Activated CD8-positive, alpha-beta memory T cell treated with anti-CD3 and anti-CD28 coated beads, Interleukin-2, amount 10 ng/mL, durations not matched to agents 7 days and 5 days (primary cell): ENCODE data around the gene CYTH2. TPM values are rescaled to one million over a fixed set of nuclear protein-coding genes. Genes with fewer than 3 reads are reported as not detected.

ENCODE experiments used
- ATAC-seq: fragments of 150-1000 bp; cut with Tn5 transposase; one replicate; pipeline ENCODE4 v1.10.0; 2021; ENCODE audit warnings: moderate library complexity
- CTCF ChIA-PET: fragments of 350-600 bp; sonication (Branson Sonifier 250); formaldehyde crosslinking; loops from one replicate; lab custom pipeline; 2021; ENCODE audit warnings: antibody characterized with exemption; lab: Charles Lee
- DNase-seq: peaks from one replicate; pipeline ENCODE4 v3.0.0-alpha.2; 2020
- H3K27ac Mint-ChIP-seq: one replicate; pipeline ENCODE4 v1.8.0; 2021; ENCODE audit warnings: mild to moderate bottlenecking, mixed read lengths
- H3K27me3 Mint-ChIP-seq: one replicate; pipeline ENCODE4 v1.8.0; 2021; ENCODE audit warnings: mixed read lengths
- H3K36me3 Mint-ChIP-seq: one replicate; pipeline ENCODE4 v1.8.0; 2021; ENCODE audit warnings: mild to moderate bottlenecking, mixed read lengths
- H3K4me1 Mint-ChIP-seq: one replicate; pipeline ENCODE4 v1.8.0; 2021; ENCODE audit warnings: mixed read lengths
- H3K4me3 Mint-ChIP-seq: one replicate; pipeline ENCODE4 v1.8.0; 2021; ENCODE audit warnings: mild to moderate bottlenecking, moderate library complexity, mixed read lengths
- H3K9me3 Mint-ChIP-seq: one replicate; pipeline ENCODE4 v1.8.0; 2022; ENCODE audit warnings: low read depth, mixed read lengths
- total RNA-seq, 2 experiments: library from RNA; stranded (reverse); gene quantifications; one replicate each; pipeline ENCODE4 v1.2.3, GENCODE V29; 2021

The CYTH2 gene, protein sequence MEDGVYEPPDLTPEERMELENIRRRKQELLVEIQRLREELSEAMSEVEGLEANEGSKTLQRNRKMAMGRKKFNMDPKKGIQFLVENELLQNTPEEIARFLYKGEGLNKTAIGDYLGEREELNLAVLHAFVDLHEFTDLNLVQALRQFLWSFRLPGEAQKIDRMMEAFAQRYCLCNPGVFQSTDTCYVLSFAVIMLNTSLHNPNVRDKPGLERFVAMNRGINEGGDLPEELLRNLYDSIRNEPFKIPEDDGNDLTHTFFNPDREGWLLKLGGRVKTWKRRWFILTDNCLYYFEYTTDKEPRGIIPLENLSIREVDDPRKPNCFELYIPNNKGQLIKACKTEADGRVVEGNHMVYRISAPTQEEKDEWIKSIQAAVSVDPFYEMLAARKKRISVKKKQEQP
- total RNA-seq: 10 to 100 TPM; 42.5 to 47.8 TPM

DNA sequence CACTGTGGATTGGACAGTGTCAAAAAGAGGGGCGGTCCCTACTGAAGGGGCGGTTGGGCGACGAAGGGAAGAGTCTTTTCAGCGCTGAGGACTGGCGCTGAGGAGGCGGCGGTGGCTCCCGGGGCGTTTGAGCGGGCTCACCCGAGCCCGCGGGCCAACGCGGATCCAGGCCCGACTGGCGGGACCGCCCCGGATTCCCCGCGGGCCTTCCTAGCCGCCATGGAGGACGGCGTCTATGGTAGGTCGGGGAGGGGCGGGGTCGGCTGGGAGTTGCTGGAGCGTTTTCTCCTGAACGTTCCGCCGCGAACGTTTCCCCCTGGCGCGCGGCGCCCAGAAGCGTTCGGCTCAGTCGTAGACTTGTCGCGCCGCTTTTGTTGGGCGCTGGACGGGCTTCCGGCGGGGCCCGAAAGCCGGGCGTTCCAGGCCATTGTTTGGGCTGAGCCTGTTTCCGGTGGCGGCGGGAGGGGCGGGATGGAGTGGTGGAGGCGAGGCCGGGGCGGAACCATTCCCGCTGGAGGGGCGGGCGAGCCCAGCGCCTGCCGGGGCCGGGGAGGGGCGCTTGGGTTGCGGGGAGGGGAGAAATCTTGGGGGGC, at the start of gene CYTH2:
TSS of gene CYTH2 (plus strand) at position 81 of the 593 bp plus-strand sequence. CDS start at position 220, 139 bp downstream.
- ATAC-seq: peak; percentile 31
- Mint-ChIP-seq H3K27ac (peak within 1 kb of the TSS; percentile 86), H3K4me1 (peaks cover 33% of the 10 kb centered on the region), H3K4me3 (peak within 1 kb of the TSS; percentile 83), H3K27me3 (no peaks in the 10 kb centered on the region), H3K36me3 (peaks cover 11% of the 10 kb centered on the region), H3K9me3 (no peaks in the 10 kb centered on the region)
- peak; percentile 84 for DNase-seq
- CTCF ChIA-PET: interaction anchor here (0.7 to 1.2 kb wide), 6 partner anchors 12 to 155 kb away, joined by 3 to 4 read pairs (median 3); partner anchors contain the start of gene GRWD1

DNA sequence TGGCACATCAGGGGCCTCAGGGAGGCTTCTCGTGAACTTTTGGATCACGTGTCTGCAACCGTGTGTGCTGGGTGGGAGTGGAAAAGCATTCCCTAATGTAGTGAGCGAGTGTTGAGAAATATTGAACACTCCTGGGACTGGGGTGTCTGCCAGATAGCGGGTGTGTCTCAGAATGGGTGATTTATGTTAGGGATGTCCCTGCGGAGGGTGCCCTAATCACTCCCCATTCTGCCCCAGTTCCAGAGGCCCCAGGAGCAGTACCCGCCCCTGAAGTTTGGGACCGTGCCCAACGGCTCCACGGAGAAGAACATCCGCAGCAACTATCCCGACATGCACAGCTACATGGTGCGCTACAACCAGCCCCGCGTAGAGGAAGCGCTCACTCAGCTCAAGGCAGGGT, 47.6 kb upstream of the CYTH2 start:
- Mint-ChIP-seq H3K4me3 (no peak overlapping the region), H3K36me3 (no peaks in the 10 kb centered on the region), H3K9me3 (no peaks in the 10 kb centered on the region), H3K27me3 (peaks cover 11% of the 10 kb centered on the region), H3K27ac (no peak overlapping the region), H3K4me1 (peaks cover 24% of the 10 kb centered on the region)
- no peak for ATAC-seq
- no peak for DNase-seq
- CTCF ChIA-PET: interaction anchor here (4.5 kb wide), 1 partner anchor 30 kb away, joined by 16 read pairs; the partner anchor contains the start of gene KDELR1

DNA sequence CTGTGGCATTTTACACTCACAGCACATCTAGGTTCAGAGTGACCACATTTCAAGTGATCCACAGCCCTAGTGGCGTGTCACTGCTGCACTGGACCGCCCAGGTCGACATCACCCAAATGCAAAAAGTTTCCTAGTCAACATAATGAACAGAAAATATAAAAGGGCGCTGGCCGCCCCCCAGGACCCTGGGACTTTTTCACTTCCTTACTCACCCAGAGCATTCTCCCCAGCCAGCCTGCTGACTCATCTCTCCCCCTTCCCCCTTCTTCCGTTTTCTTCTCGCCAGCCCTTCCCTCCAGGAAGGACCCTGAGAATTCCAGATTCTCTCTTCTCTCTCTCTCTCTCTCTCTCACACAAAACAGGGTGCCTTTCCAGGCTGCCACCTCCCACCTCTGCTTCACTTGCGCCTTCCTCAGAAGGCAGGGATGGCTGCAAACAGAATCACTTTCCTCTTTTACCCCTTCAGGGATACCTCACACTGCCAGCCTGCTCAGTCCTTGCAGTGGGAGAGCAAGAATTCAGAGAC, 44.4 kb upstream of the CYTH2 start:
- ATAC-seq: peak; percentile 65
- peaks cover 5% of the 10 kb centered on the region for H3K4me1 Mint-ChIP-seq
- no peak for DNase-seq
- H3K9me3 Mint-ChIP-seq: no peaks in the 10 kb centered on the region
- H3K27me3 Mint-ChIP-seq: peaks cover 5% of the 10 kb centered on the region
- H3K36me3 Mint-ChIP-seq: no peaks in the 10 kb centered on the region
- CTCF ChIA-PET: interaction anchor here (0.7 kb wide), 1 partner anchor 135 kb away, joined by 3 read pairs; no protein-coding TSS in a partner anchor
- H3K4me3 Mint-ChIP-seq: no peak overlapping the region
- H3K27ac Mint-ChIP-seq: no peak overlapping the region

DNA sequence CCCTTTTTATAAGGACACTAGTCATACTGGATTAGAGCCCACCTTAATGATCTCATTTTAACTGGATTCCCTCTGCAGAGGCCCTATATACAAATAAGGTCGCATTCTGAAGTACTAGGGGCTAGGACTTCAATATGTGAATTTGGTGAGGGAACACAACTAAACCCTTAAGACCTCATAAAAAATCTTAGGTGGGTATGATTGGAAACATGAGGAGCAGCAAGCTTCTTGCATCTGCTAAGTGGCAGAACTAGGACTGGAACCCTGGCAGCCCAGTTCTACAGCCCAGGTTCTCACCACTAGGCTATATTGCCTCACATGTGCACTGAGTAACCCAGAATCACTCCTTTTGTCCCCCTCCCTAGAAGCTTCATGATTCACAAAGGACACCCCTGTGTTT, 40.5 kb upstream of the CYTH2 start:
- Mint-ChIP-seq H3K4me1 (peaks cover 8% of the 10 kb centered on the region), H3K9me3 (no peaks in the 10 kb centered on the region), H3K27me3 (peaks cover 2% of the 10 kb centered on the region), H3K36me3 (no peaks in the 10 kb centered on the region), H3K27ac (no peak overlapping the region), H3K4me3 (no peak overlapping the region)
- DNase-seq (no peak), ATAC-seq (no peak)
- CTCF ChIA-PET: interaction anchor here (0.6 to 1.0 kb wide), 2 partner anchors 37 to 156 kb away, joined by 3 to 4 read pairs; partner anchors contain the start of gene KDELR1

DNA sequence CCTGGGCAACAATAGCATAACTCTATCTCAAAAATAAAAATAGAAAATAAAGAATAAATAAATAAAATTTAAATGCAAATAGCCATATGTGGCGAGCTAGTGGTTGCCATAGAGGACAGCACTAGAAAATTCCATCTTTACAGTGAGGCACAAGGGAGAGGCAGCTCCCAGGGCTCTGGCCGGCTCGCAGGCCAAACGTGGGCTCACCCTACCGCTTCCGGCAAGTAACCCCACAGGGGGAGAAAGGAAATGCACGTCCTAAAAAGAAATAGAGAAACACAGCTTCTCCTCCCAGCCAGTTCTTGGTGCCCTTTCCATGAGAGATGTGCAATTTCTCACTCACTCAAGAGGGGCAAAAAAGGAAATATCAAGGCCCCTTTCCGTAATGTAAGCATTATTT, 35.8 kb upstream of the CYTH2 start:
- no peak for DNase-seq
- H3K27me3 Mint-ChIP-seq: peaks cover 19% of the 10 kb centered on the region
- no peaks in the 10 kb centered on the region for H3K36me3 Mint-ChIP-seq
- H3K4me3 Mint-ChIP-seq: no peak overlapping the region
- H3K4me1 Mint-ChIP-seq: peaks cover 3% of the 10 kb centered on the region
- ATAC-seq: no peak
- H3K27ac Mint-ChIP-seq: no peak overlapping the region
- CTCF ChIA-PET: interaction anchor here (1.5 kb wide), 1 partner anchor 10 kb away, joined by 3 read pairs; no protein-coding TSS in a partner anchor
- H3K9me3 Mint-ChIP-seq: no peaks in the 10 kb centered on the region

DNA sequence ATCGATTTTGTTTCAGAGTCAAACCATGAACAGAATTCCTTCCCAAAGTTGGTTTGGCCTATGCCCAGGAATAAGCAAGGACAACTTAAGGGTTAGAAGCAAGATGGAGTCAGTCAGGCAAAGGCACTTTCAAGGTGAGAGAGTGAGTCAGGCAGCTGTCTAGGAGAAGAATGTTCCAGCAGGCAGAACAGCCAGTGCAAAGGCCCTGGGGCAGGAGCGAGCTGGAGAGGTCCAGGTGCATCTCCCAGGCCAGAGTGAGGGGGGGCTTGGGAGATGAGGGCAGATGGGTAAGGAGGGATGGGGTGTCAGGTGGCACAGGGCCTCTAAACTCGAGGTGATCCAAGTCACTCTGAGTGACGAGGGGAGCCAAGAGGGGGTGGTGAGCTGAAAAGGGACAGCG, 32.6 kb upstream of the CYTH2 start:
- H3K9me3 Mint-ChIP-seq: no peaks in the 10 kb centered on the region
- H3K4me3 Mint-ChIP-seq: no peak overlapping the region
- H3K27me3 Mint-ChIP-seq: peaks cover 25% of the 10 kb centered on the region
- CTCF ChIA-PET: no interaction called here
- H3K4me1 Mint-ChIP-seq: peaks cover 3% of the 10 kb centered on the region
- no peak for DNase-seq
- no peaks in the 10 kb centered on the region for H3K36me3 Mint-ChIP-seq
- ATAC-seq: no peak
- no peak overlapping the region for H3K27ac Mint-ChIP-seq

DNA sequence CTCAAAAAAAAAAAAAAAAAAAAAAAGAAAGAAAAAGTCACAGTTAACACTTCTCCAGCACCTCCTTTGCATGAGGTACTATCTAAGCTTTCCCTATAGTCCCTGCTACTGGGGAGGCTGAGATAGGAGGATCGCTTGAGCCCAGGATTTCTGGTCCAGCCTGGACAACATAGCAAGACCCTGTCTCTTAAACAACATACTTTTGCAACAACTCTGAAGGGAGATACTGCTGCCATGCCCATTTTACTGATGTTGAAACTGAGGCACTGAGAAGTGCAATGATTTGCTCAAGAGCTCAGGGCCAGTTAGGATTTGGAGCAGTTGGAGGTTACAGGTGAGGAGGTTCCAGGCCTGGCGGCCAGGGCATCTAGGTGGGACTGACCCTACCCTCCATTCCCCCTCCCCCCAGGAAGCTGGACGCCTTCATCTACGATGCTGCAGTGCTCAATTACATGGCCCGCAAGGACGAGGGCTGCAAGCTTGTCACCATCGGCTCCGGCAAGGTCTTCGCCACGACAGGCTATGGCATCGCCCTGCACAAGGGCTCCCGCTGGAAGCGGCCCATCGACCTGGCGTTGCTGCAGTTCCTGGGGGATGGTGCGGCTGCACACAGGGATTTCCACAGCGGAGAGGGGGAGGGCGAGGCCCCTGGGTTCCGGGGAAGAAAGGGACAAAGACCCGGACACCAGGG, 27.7 kb upstream of the CYTH2 start:
- H3K4me3 Mint-ChIP-seq: no peak overlapping the region
- no peaks in the 10 kb centered on the region for H3K9me3 Mint-ChIP-seq
- CTCF ChIA-PET: no interaction called here
- ATAC-seq (no peak), DNase-seq (no peak)
- H3K27me3 Mint-ChIP-seq: peaks cover 41% of the 10 kb centered on the region
- H3K36me3 Mint-ChIP-seq: peaks cover 1% of the 10 kb centered on the region
- H3K27ac Mint-ChIP-seq: no peak overlapping the region
- peaks cover 16% of the 10 kb centered on the region for H3K4me1 Mint-ChIP-seq

DNA sequence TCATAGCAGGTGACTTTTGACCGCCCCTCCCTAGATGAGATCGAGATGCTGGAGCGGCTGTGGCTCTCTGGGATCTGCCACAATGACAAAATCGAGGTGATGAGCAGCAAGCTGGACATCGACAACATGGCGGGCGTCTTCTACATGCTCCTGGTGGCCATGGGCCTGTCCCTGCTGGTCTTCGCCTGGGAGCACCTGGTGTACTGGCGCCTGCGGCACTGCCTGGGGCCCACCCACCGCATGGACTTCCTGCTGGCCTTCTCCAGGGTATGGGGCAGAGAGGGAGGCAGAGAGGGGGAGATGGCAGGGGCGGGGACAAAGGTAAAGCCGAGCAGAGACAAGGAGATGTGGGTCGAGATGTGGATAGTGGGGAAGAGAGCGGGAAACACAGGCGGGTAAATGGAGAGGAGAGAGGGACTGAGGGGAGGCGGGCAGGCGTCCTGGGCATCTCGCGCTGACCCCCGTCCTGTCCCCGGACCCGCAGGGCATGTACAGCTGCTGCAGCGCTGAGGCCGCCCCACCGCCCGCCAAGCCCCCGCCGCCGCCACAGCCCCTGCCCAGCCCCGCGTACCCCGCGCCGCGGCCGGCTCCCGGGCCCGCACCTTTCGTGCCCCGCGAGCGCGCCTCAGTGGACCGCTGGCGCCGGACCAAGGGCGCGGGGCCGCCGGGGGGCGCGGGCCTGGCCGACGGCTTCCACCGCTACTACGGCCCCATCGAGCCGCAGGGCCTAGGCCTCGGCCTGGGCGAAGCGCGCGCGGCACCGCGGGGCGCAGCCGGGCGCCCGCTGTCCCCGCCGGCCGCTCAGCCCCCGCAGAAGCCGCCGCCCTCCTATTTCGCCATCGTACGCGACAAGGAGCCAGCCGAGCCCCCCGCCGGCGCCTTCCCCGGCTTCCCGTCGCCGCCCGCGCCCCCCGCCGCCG, 26.8 kb upstream of the CYTH2 start:
- Mint-ChIP-seq H3K9me3 (no peaks in the 10 kb centered on the region), H3K4me3 (no peak overlapping the region), H3K36me3 (peaks cover 2% of the 10 kb centered on the region), H3K4me1 (peaks cover 21% of the 10 kb centered on the region), H3K27ac (no peak overlapping the region), H3K27me3 (peaks cover 37% of the 10 kb centered on the region)
- ATAC-seq (no peak), DNase-seq (no peak)
- CTCF ChIA-PET: interaction anchor here (1.2 kb wide), 1 partner anchor 9 kb away, joined by 3 read pairs; no protein-coding TSS in a partner anchor

DNA sequence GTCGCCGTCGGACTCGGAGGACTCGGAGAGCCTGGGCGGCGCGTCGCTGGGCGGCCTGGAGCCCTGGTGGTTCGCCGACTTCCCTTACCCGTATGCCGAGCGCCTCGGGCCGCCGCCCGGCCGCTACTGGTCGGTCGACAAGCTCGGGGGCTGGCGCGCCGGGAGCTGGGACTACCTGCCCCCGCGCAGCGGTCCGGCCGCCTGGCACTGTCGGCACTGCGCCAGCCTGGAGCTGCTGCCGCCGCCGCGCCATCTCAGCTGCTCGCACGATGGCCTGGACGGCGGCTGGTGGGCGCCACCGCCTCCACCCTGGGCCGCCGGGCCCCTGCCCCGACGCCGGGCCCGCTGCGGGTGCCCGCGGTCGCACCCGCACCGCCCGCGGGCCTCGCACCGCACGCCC, 25.9 kb upstream of the CYTH2 start:
- H3K27me3 Mint-ChIP-seq: peaks cover 31% of the 10 kb centered on the region
- ATAC-seq: no peak
- H3K9me3 Mint-ChIP-seq: no peaks in the 10 kb centered on the region
- H3K36me3 Mint-ChIP-seq: peaks cover 8% of the 10 kb centered on the region
- no peak for DNase-seq
- H3K4me1 Mint-ChIP-seq: peaks cover 26% of the 10 kb centered on the region
- CTCF ChIA-PET: interaction anchor here (0.6 to 1.2 kb wide), 4 partner anchors 10 to 52 kb away, joined by 3 read pairs; partner anchors contain the start of gene KDELR1
- no peak overlapping the region for H3K4me3 Mint-ChIP-seq
- no peak overlapping the region for H3K27ac Mint-ChIP-seq

DNA sequence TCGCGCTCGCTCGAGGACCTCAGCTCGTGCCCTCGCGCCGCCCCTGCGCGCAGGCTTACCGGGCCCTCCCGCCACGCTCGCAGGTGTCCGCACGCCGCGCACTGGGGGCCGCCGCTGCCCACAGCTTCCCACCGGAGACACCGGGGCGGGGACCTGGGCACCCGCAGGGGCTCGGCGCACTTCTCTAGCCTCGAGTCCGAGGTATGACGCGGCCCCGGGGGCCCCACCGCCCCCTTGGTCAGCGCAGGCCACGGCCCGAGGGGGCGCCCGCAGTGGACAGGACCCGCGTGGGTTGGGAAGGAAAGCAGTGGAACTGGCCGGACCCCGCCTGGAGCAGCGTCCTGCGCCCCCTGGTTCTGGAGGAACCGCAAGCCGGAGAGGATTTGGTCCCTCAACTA, 25.4 kb upstream of the CYTH2 start:
- Mint-ChIP-seq H3K27me3 (peaks cover 31% of the 10 kb centered on the region), H3K27ac (no peak overlapping the region), H3K36me3 (peaks cover 12% of the 10 kb centered on the region), H3K4me1 (peaks cover 26% of the 10 kb centered on the region), H3K4me3 (no peak overlapping the region), H3K9me3 (no peaks in the 10 kb centered on the region)
- CTCF ChIA-PET: interaction anchor here (0.6 to 1.2 kb wide), 4 partner anchors 10 to 52 kb away, joined by 3 read pairs; partner anchors contain the start of gene KDELR1
- no peak for DNase-seq
- ATAC-seq: no peak

DNA sequence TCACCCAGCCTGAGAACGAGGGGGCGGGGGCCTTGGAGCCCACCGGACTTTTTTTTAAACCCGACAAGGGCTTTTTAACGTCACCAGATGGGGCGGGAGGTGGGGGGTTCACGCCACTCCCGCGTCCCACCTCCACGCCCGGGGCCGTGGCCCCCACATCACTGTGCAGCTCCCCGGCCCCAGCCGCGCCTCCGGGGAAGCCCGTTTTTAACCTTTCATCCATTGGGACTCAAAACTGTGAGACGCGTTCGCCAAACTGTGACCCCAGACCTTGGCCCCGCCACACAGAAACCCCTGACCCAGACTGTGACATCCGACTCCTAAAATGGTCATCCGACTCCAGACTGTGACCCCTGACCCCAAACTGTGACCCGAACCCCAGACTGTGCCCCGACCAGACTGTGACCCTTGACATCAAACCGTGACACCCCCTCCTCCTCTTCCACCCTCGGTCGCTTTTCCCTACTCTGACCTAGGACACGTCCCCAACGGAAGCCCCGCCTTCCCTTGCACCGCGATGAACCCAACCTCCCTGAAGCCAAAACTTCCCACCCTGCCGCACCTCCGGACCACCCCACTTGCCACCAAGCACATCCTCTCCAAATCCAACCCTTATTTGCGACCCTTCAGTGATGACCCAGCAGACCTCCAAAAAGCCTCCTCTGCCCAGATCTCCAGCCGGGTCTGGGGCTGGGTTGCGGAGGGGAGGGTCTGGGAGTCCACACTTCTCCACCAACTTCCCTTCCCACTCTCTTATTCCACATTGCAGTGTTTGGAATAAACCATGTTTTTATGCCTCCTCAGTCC, 24.8 kb upstream of the CYTH2 start:
- peaks cover 26% of the 10 kb centered on the region for H3K4me1 Mint-ChIP-seq
- peak overlapping the region; percentile 92 for H3K4me3 Mint-ChIP-seq
- peak overlapping the region; percentile 94 for H3K27ac Mint-ChIP-seq
- H3K27me3 Mint-ChIP-seq: peaks cover 28% of the 10 kb centered on the region
- H3K36me3 Mint-ChIP-seq: peaks cover 15% of the 10 kb centered on the region
- ATAC-seq (no peak), DNase-seq (no peak)
- no peaks in the 10 kb centered on the region for H3K9me3 Mint-ChIP-seq
- CTCF ChIA-PET: interaction anchor here (0.6 to 1.5 kb wide), 9 partner anchors 11 to 140 kb away, joined by 3 to 7 read pairs (median 3); partner anchors contain the start of gene KDELR1
